Activated naive CD4-positive, alpha-beta T cell treated with anti-CD3 and anti-CD28 coated beads, Interleukin-2, amount 10 ng/mL, durations not matched to agents 7 days and 5 days (primary cell): Measurements from ENCODE around the gene BCAS3.

Source experiments
- CTCF ChIA-PET: fragments of 350-600 bp; sonication (Branson Sonifier 250); formaldehyde crosslinking; loops from one replicate; lab custom pipeline; 2021; ENCODE audit warnings: antibody characterized with exemption; lab: Charles Lee
- DNase-seq: peaks from one replicate; pipeline ENCODE4 v3.0.0-alpha.2; 2020
- H3K27ac Mint-ChIP-seq: one replicate; pipeline ENCODE4 v1.8.0; 2021; ENCODE audit warnings: mild to moderate bottlenecking, moderate library complexity, mixed read lengths
- H3K27me3 Mint-ChIP-seq: one replicate; pipeline ENCODE4 v1.8.0; 2021; ENCODE audit warnings: mild to moderate bottlenecking, mixed read lengths
- H3K36me3 Mint-ChIP-seq: one replicate; pipeline ENCODE4 v1.8.0; 2021; ENCODE audit warnings: mixed read lengths
- H3K4me1 Mint-ChIP-seq: one replicate; pipeline ENCODE4 v1.8.0; 2021; ENCODE audit warnings: mixed read lengths
- H3K4me3 Mint-ChIP-seq: one replicate; pipeline ENCODE4 v1.8.0; 2021; ENCODE audit warnings: mild to moderate bottlenecking, moderate library complexity, mixed read lengths
- H3K9me3 Mint-ChIP-seq: one replicate; pipeline ENCODE4 v1.8.0; 2021; ENCODE audit warnings: mixed read lengths

The BCAS3 gene

DNA sequence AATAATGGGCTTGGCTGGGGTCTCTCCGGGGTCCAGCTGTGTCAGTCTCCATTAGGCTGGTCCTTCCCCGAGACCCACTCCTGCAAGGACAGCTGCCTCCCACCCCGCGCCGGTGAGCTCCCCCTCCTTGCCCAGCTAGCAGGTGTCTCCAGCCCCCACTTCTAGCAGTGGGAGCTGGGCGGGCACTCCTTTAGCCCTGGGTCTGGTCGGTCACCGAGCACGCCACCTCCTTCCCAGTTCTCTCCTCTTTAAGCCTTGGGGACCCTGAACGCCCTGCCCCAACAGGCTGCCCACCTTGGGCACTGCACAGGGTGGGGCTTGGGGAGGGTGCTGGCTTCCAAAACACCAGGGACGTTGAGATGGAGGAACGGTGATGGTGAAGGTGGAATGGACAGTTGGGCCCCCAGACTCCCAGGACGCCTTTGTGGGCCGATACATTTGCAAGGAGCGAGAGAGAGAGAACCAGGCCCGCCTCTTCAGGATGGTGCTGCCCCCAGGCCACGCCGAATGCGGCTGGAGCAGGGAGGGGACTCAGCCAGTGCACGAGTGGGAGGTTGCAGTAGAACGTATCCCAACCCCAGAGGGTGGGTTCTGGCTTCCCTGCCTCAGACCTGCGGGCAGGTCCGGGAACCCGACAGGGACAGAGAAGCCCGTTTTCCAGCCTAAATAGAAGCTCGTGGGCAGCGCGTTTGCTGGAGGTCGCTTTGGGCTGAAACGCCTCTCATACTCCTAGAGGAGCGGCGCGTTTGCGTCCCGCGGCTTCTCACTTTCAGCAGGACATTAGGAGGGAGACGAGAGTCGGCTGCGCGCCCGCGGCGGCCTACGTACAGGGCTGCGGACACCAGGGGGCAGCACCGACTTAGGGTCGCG lies 732.7 kb downstream of the BCAS3 start:
- Mint-ChIP-seq H3K36me3 (no peaks in the 10 kb centered on the region), H3K4me3 (peak overlapping the region; percentile 27), H3K27me3 (peaks cover 99% of the 10 kb centered on the region), H3K27ac (no peak overlapping the region), H3K9me3 (no peaks in the 10 kb centered on the region), H3K4me1 (peaks cover 23% of the 10 kb centered on the region)
- CTCF ChIA-PET: interaction anchor here (1.1 to 1.6 kb wide), 4 partner anchors 16 to 413 kb away, joined by 3 read pairs; no protein-coding TSS in a partner anchor
- peak; percentile 77 for DNase-seq

DNA sequence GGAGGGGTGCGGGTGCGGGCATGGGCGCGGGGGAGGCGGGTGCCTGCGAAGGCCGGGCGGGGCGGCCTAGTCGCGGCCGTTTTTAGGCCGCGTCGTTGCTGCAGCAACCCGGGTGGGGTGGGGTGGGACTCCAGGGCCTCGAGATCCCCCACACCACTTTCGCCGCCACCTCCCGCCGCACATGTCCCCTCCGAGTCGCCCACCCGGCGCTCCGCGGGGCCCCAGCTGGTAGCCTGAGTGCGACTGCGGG lies 733.3 kb downstream of the BCAS3 start:
- Mint-ChIP-seq H3K4me3 (no peak overlapping the region), H3K27ac (no peak overlapping the region), H3K27me3 (peaks cover 98% of the 10 kb centered on the region), H3K36me3 (no peaks in the 10 kb centered on the region), H3K4me1 (peaks cover 23% of the 10 kb centered on the region), H3K9me3 (no peaks in the 10 kb centered on the region)
- no peak for DNase-seq
- CTCF ChIA-PET: interaction anchor here (1.1 kb wide), 1 partner anchor 163 kb away, joined by 3 read pairs; no protein-coding TSS in a partner anchor

DNA sequence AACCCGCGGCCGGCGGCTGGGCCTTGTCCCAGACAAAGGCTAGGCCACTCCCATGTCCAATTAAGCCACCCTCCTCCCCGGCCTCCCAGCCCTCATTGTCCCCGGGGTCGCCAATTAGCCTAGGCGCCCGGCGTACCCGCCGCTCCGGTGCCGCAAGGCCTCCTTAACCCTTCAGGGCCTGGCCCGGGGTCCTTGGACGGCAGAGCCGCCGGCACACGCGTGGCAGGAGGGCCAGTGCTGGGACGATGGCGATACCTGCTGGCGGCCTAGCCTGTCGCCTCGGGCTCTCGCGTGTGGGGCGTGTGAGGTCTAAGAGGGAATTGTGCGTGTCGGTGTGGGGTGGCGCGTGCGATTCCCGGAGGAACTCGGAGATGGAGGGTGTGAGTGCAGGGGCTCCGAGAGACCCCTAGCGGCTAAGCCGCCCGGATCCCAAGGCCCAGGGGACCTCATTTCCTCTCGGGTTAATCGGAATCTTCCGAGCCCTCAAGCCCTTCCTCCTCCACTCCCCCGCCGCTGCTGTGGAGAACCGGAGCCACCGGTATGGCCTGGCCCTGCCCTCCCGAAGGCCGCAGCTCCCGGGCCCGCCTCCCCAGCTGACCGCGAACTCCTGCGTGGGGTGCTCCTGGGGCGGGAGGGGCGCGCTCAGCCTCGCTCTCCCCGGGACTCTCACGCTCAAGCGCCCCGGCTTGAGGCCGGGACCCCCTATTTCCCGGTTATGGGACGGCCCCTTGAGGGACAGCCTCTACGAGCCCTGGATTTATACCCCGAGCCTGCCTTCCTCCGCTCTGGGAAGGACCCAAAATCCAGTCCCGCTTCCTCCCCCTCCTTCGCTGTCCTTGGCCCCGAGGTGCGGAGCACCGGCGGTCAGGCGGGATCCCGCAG lies 733.9 kb downstream of the BCAS3 start:
- H3K36me3 Mint-ChIP-seq: no peaks in the 10 kb centered on the region
- peak overlapping the region; percentile 57 for H3K4me3 Mint-ChIP-seq
- CTCF ChIA-PET: interaction anchor here (0.7 to 1.6 kb wide), 11 partner anchors 7 to 691 kb away, joined by 3 to 10 read pairs (median 3); no protein-coding TSS in a partner anchor
- no peak for DNase-seq
- no peaks in the 10 kb centered on the region for H3K9me3 Mint-ChIP-seq
- H3K4me1 Mint-ChIP-seq: peaks cover 23% of the 10 kb centered on the region
- H3K27ac Mint-ChIP-seq: no peak overlapping the region
- peaks cover 98% of the 10 kb centered on the region for H3K27me3 Mint-ChIP-seq

DNA sequence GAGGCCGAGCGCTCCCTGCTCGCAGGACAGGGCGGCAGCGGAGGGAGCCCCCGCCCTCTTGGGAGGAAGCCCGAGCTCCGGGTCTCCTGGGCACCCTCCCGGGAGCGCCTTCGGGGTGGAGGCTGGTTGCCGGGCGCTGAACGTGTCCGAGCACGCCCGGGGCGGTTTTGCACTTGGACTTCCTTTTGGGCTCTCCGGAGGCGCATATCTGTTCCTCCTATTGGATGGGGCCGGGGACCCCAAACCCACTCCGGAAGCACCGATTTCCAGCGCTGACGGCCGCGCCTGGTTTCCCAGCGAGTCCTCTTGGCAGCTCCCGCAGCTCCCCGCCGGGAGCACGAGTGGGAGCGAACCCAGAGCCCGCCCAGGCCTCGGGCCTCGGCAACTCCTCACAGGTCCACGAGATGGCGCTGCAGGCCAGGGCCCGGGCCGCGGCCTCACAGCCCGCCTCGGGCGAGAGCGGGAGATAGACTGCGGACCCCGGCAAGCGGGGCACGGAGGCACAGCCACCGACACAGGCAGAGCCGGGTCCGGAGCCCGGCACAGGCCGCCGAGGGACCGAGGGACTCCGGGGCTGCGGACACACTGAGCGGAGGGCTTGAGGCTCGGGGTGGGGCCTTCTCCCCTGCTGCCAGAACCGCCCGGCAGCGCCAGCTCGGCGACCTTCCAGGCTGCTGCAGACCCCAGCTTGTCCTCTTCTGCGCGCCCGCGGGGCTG lies 734.6 kb downstream of the BCAS3 start:
- Mint-ChIP-seq H3K4me3 (peak overlapping the region; percentile 60), H3K36me3 (no peaks in the 10 kb centered on the region), H3K27ac (no peak overlapping the region), H3K9me3 (no peaks in the 10 kb centered on the region), H3K27me3 (peaks cover 98% of the 10 kb centered on the region), H3K4me1 (peaks cover 26% of the 10 kb centered on the region)
- DNase-seq: peak; percentile 78
- CTCF ChIA-PET: interaction anchor here (0.7 to 2.4 kb wide), 13 partner anchors 8 to 697 kb away, joined by 3 to 10 read pairs (median 4); no protein-coding TSS in a partner anchor

DNA sequence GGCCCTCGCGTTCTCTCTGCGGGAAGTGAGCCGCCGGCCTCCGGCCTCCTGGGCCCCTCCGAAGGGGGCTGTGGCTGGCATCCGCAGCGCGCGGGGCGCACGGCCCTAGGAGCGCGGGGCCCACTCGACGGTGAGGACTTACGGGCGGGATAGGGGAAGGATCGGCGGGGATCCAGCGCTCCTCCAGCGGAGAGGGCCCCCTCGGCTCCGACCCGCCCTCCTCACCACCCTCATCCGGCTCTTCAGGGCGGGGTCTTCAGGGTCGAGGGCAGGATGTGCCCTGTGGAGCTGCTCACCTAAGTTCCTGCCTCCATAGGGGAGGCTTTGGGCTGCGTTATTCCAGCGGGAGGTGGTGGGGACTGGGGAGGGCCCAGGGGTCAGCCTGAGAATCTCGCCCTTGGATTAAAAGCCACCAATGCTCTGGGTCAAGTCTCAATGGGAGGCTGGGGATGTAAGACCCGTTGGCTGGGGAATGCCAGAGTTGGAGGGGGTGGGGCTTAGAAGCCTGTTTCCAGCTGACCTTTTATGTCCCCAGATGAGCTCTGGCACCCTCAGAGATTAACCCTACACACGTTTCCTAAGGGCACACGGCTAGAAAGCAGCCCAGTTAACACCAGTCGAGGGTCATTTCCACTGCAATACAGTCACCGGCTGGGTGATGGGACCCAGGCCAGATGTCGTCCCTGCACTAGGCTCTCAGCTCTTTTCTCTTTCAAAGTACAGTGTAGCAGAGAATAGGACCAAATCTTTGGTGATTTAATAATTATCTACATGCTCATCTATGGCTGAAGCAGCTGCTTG lies 735.4 kb downstream of the BCAS3 start:
- Mint-ChIP-seq H3K9me3 (no peaks in the 10 kb centered on the region), H3K27ac (no peak overlapping the region), H3K36me3 (no peaks in the 10 kb centered on the region), H3K27me3 (peaks cover 98% of the 10 kb centered on the region), H3K4me3 (peak overlapping the region; percentile 48), H3K4me1 (peaks cover 26% of the 10 kb centered on the region)
- no peak for DNase-seq
- CTCF ChIA-PET: interaction anchor here (0.7 to 2.4 kb wide), 11 partner anchors 10 to 697 kb away, joined by 3 to 10 read pairs (median 6); no protein-coding TSS in a partner anchor

DNA sequence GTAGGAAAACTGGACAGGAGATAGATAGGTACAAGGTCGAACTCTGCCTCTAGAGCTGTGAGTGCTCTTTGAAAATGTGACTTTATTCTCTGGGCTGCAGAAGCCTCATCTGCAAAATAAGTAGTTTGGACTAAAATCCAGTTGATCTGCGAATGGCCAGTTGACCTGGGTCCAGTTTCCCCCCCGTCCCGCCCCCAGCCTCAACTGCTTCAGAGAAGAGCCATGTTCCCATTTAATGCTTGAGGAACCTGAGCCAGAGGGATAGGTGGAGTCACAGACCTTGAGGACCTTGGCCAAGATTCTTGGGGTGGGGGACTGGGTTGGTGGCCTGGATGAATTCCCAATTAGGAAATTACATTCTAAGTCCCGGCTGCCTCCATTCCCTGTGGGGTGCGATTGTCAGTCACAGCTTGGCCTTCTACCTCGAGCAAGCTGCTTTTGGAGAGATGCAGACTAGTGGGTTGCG lies 736.0 kb downstream of the BCAS3 start:
- DNase-seq: no peak
- H3K36me3 Mint-ChIP-seq: no peaks in the 10 kb centered on the region
- peaks cover 93% of the 10 kb centered on the region for H3K27me3 Mint-ChIP-seq
- CTCF ChIA-PET: interaction anchor here (1.2 to 2.4 kb wide), 4 partner anchors 10 to 696 kb away, joined by 4 to 10 read pairs (median 6); no protein-coding TSS in a partner anchor
- no peaks in the 10 kb centered on the region for H3K9me3 Mint-ChIP-seq
- H3K27ac Mint-ChIP-seq: no peak overlapping the region
- H3K4me1 Mint-ChIP-seq: peaks cover 23% of the 10 kb centered on the region
- H3K4me3 Mint-ChIP-seq: no peak overlapping the region

DNA sequence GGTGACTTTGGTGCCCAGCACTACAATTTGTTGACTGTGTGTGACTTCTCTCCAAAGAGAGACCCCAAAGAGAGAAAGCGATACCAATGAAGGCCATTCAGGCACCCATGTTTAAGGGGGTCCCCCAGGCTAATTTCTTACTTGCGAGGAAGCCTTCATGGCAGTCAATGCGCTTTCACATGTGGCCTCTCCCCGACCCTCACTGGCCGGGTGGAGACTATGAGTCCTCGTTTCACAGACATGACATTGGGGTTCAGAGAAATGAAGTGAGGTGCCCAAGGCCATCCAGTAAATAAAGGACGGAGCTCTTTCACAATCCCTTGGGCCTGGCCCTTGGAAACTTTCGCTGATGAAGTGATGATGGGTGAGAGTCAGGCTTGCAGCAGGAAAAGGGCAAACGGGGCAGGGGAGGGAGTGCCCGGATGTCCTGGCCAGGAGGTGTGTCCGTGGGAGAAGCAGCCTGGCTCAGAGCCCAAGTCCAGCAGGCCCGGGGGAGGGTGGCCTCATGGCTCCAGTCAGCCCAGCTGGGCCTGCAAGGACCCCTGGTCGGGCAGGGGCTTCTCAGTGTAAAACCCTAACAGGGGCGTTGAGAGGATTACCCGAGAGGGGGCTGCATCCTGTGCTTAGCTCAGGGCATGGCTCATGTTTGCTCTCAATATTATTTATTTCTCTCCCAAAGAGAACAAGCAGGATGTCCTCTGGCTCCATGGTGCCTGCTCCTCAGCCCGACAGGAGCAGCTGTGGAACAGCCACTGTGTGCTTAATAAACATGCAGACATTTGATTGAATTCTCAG lies 736.7 kb downstream of the BCAS3 start:
- Mint-ChIP-seq H3K9me3 (no peaks in the 10 kb centered on the region), H3K4me3 (no peak overlapping the region), H3K27me3 (peaks cover 88% of the 10 kb centered on the region), H3K4me1 (peaks cover 19% of the 10 kb centered on the region), H3K27ac (no peak overlapping the region), H3K36me3 (no peaks in the 10 kb centered on the region)
- CTCF ChIA-PET: interaction anchor here (0.5 to 2.4 kb wide), 4 partner anchors 10 to 695 kb away, joined by 5 to 10 read pairs (median 6); no protein-coding TSS in a partner anchor
- no peak for DNase-seq

DNA sequence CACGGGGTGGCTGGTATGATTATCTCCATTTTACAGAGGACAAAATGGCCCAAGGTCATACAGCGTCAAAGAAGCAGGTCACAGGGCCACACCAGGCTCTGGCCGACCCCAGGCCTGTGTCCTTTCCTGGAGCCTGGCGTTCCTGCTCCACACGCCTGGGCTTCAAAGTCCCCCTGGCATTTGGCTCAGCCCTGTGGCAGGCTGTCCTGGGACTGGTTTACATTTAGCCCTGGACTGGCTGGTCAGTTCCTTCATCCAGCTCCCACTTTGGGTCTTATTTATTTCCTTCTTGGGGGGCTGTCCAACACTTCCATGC lies 737.2 kb downstream of the BCAS3 start:
- CTCF ChIA-PET: interaction anchor here (0.5 to 1.6 kb wide), 2 partner anchors 18 to 415 kb away, joined by 3 to 5 read pairs; no protein-coding TSS in a partner anchor
- Mint-ChIP-seq H3K27ac (no peak overlapping the region), H3K9me3 (no peaks in the 10 kb centered on the region), H3K36me3 (no peaks in the 10 kb centered on the region), H3K4me3 (no peak overlapping the region), H3K4me1 (peaks cover 17% of the 10 kb centered on the region), H3K27me3 (peaks cover 88% of the 10 kb centered on the region)
- DNase-seq: no peak

DNA sequence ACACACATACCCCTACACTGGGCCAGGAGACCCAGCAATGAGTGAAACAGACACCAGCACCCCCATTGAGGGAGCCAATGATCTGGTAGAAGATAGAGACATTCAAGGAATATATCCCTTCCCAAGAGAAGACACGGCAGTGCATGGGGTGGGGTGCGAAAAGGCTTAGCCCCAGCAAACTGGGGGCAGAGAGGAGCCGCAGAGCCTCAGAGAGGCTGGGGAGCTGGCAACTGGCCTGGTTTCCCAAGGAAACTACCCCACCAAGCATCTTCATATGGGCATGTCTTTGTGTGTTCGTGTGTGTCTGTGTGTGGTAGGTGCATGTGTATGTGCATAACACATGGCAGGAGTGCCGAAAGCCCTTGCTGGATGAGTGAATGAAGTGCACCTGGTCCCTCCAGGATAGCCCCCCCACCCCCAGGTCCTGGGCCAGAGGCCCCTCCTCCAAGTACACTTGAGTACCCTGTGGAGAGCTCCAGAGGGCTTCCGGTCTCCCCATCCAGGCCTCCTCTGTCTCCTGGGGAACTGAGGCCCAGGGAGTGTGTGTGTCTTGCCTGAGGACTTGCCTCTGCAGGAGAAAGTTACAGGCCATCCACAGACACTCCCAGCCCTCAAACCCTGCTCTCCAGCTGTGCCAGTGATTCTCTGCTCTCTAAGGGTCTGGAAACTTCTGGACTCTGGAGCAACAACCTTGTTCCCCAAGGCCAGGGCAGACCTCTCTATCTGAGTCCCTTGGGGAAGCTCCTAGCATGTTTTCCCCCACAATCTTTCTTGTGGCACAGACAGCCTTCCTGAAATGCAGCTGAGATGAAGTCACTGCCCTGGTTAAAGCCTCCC lies 737.9 kb downstream of the BCAS3 start:
- DNase-seq: no peak
- no peak overlapping the region for H3K27ac Mint-ChIP-seq
- no peak overlapping the region for H3K4me3 Mint-ChIP-seq
- H3K9me3 Mint-ChIP-seq: no peaks in the 10 kb centered on the region
- peaks cover 13% of the 10 kb centered on the region for H3K4me1 Mint-ChIP-seq
- no peaks in the 10 kb centered on the region for H3K36me3 Mint-ChIP-seq
- peaks cover 87% of the 10 kb centered on the region for H3K27me3 Mint-ChIP-seq
- CTCF ChIA-PET: interaction anchor here (0.7 to 1.6 kb wide), 5 partner anchors 11 to 135 kb away, joined by 3 to 7 read pairs (median 3); no protein-coding TSS in a partner anchor

DNA sequence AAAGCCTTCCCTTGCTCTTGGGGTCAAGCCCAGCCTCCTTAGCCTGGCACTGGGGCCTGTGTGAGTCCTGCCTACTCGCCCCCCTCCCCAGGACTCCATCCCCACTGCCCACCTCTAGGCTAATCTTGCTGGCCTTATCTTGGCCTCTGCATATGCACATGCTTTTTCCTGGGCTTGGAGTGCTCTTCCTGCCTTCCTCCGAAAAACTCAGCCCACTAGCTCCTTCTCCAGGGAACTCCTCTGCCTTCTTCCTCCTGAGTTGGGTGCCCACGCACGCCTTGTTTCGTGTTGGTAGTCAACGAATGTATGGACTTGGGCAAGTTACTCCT lies 738.5 kb downstream of the BCAS3 start:
- H3K27ac Mint-ChIP-seq: no peak overlapping the region
- no peaks in the 10 kb centered on the region for H3K36me3 Mint-ChIP-seq
- peaks cover 86% of the 10 kb centered on the region for H3K27me3 Mint-ChIP-seq
- CTCF ChIA-PET: interaction anchor here (0.7 to 1.6 kb wide), 5 partner anchors 11 to 134 kb away, joined by 3 to 7 read pairs (median 3); no protein-coding TSS in a partner anchor
- no peak overlapping the region for H3K4me3 Mint-ChIP-seq
- no peaks in the 10 kb centered on the region for H3K9me3 Mint-ChIP-seq
- no peak for DNase-seq
- peaks cover 11% of the 10 kb centered on the region for H3K4me1 Mint-ChIP-seq

DNA sequence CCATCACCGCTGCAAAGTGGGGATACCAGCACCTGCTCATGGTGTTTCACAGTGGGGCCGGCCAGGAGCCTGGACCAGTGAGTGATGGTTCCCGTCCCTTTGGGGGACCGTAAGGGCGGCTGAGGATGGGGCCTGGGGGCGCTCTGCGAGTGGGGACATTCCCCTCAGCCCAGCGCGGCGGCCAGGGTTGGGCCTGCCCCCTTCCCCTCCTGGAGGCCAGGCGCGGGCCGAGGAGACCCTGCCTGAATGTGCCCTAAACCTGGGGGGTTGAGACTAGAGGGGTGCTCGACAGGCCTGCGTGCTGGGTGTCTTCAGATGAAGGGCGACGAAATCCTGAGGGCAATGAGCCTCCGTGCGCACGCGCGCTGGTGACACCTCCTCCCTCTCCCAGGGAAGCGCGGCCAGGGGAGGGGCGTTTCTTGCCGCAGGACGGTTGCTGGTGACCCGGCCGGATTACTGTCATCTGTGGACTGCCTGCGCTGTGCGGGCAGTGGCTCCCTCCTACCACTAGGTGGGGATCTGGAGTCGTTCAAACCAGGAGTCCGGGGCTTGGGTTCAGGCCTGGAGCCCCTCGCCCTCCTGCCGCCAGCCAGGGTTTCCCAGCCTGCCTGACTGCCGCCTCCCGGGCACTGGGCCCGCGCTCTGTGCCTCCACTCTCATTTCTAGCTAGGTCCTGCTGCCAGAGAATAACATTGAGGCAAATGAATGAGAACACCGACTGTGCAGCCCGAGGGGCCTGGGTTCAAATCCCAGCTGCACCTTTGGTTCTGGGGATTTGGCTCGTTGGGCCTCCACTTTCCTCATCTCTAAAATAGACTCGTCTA lies 739.1 kb downstream of the BCAS3 start:
- DNase-seq: peak; percentile 72
- peaks cover 85% of the 10 kb centered on the region for H3K27me3 Mint-ChIP-seq
- H3K36me3 Mint-ChIP-seq: no peaks in the 10 kb centered on the region
- no peak overlapping the region for H3K4me3 Mint-ChIP-seq
- peaks cover 8% of the 10 kb centered on the region for H3K4me1 Mint-ChIP-seq
- no peaks in the 10 kb centered on the region for H3K9me3 Mint-ChIP-seq
- CTCF ChIA-PET: interaction anchor here (0.7 to 1.6 kb wide), 10 partner anchors 10 to 693 kb away, joined by 3 to 4 read pairs (median 3); no protein-coding TSS in a partner anchor
- H3K27ac Mint-ChIP-seq: no peak overlapping the region
